HUES64 (cell line): Measurements from ENCODE around the gene ABHD11.

ENCODE experiments used
- H3K27ac ChIP-seq: 2 replicates; pipeline ENCODE4 v1.7.0; 2013; ENCODE audit warnings: low read depth, low read length, inconsistent platforms
- H3K27me3 ChIP-seq: 2 replicates; pipeline ENCODE4 v1.6.1; 2013; ENCODE audit warnings: mild to moderate bottlenecking, low read length; ENCODE audit not compliant: insufficient read depth
- H3K36me3 ChIP-seq: 2 replicates; pipeline ENCODE4 v1.6.1; 2013; ENCODE audit warnings: mild to moderate bottlenecking, low read length; ENCODE audit not compliant: insufficient read depth
- H3K4me1 ChIP-seq: 2 replicates; pipeline ENCODE4 v1.6.1; 2013; ENCODE audit warnings: mild to moderate bottlenecking, low read length, moderate library complexity; ENCODE audit not compliant: insufficient read depth
- H3K4me3 ChIP-seq: 2 replicates; pipeline ENCODE4 v1.5.1; 2013; ENCODE audit warnings: mild to moderate bottlenecking, low read length, moderate library complexity
- H3K9ac ChIP-seq: 2 replicates; pipeline ENCODE4 v1.6.1; 2013; ENCODE audit warnings: mild to moderate bottlenecking, low read depth, low read length
- H3K9me3 ChIP-seq: 2 replicates; pipeline ENCODE4 v1.6.1; 2013; ENCODE audit warnings: low read depth, low read length; ENCODE audit not compliant: insufficient read depth
- WGBS: fragments of 150-250, 120-280 bp; methylation state at CpG from one replicate; pipeline ENCODE4 v1.1.7; 2013; ENCODE audit warnings: missing lambda C conversion rate; 5-methylcytosine and 5-hydroxymethylcytosine counted together

ABHD11 gene

GRCh38 chr7:73698410-73698809 lies 40.2 kb downstream of the ABHD11 start:
- H3K9ac ChIP-seq, result no peak overlapping the region
- WGBS, result 93% methylated on average over 7 of the region's 7 CpGs
- peaks cover 72% of the 10 kb centered on the region for H3K36me3 ChIP-seq
- no peaks in the 10 kb centered on the region for H3K9me3 ChIP-seq
- H3K27ac ChIP-seq, result no peak overlapping the region
- no peaks in the 10 kb centered on the region for H3K27me3 ChIP-seq
- H3K4me3 ChIP-seq, result no peak overlapping the region
- peaks cover 5% of the 10 kb centered on the region for H3K4me1 ChIP-seq

- H3K9me3 ChIP-seq, result no peaks in the 10 kb centered on the region
- no peak overlapping the region for H3K4me3 ChIP-seq
- H3K27me3 ChIP-seq, result no peaks in the 10 kb centered on the region
- H3K36me3 ChIP-seq, result peaks cover 84% of the 10 kb centered on the region
- no peak overlapping the region for H3K27ac ChIP-seq
- no peak overlapping the region for H3K9ac ChIP-seq
- 100% methylated on average over 3 of the region's 4 CpGs for WGBS
- no peaks in the 10 kb centered on the region for H3K4me1 ChIP-seq
These were observed 42.2 kb downstream of the ABHD11 start for GRCh38 chr7:73696372-73696771.

- H3K27ac ChIP-seq, result no peak overlapping the region
- H3K4me3 ChIP-seq, result no peak overlapping the region
- no peaks in the 10 kb centered on the region for H3K27me3 ChIP-seq
- no peak overlapping the region for H3K9ac ChIP-seq
- H3K9me3 ChIP-seq, result no peaks in the 10 kb centered on the region
- H3K36me3 ChIP-seq, result peaks cover 90% of the 10 kb centered on the region
- 92% methylated on average over 7 of the region's 7 CpGs for WGBS
- no peaks in the 10 kb centered on the region for H3K4me1 ChIP-seq
These were observed 48.0 kb downstream of the ABHD11 start for GRCh38 chr7:73690646-73691045.

GRCh38 chr7:73688288-73688687 lies 50.3 kb downstream of the ABHD11 start:
- Histone ChIP-seq H3K9ac (no peak overlapping the region), H3K4me3 (no peak overlapping the region), H3K27ac (no peak overlapping the region), H3K4me1 (no peaks in the 10 kb centered on the region), H3K9me3 (no peaks in the 10 kb centered on the region), H3K27me3 (no peaks in the 10 kb centered on the region), H3K36me3 (peaks cover 69% of the 10 kb centered on the region)
- 91% methylated on average over 8 of the region's 8 CpGs for WGBS
